WTC11 (cell line): ENCODE measurements around the gene HS2ST1. TPM values are rescaled to one million over a fixed set of nuclear protein-coding genes. Genes with fewer than 3 reads are reported as not detected.

ENCODE experiments used
- ATAC-seq: fragments of 200-7000 bp; cut with Tn5 transposase; 2 replicates; pipeline ENCODE4 v1.10.0; 2021; ENCODE audit warnings: mild to moderate bottlenecking, moderate library complexity
- CTCF ChIA-PET: fragments of 300-600 bp; sonication (Branson Sonifier 250); formaldehyde crosslinking; loops from one replicate; lab custom pipeline; 2021; ENCODE audit warnings: antibody characterized with exemption; lab: Charles Lee
- POLR2A ChIA-PET: fragments of 350-600 bp; sonication (Branson Sonifier 250); formaldehyde crosslinking; loops from one replicate; lab custom pipeline; 2021; ENCODE audit warnings: antibody characterized with exemption; lab: Charles Lee
- DNase-seq: peaks from one replicate; pipeline ENCODE4 v3.0.0; 2021; ENCODE audit warnings: low spot score
- H3K27ac Mint-ChIP-seq: 2 replicates; pipeline ENCODE4 v1.8.0; 2021; ENCODE audit warnings: mixed read lengths
- H3K27me3 Mint-ChIP-seq: 2 replicates; pipeline ENCODE4 v1.8.0; 2021; ENCODE audit warnings: low read depth, mild to moderate bottlenecking, moderate library complexity, mixed read lengths
- H3K36me3 Mint-ChIP-seq: 2 replicates; pipeline ENCODE4 v1.8.0; 2021; ENCODE audit warnings: mixed read lengths
- H3K4me1 Mint-ChIP-seq: 2 replicates; pipeline ENCODE4 v1.8.0; 2022; ENCODE audit warnings: mixed read lengths
- H3K4me3 Mint-ChIP-seq: 2 replicates; pipeline ENCODE4 v1.8.0; 2021; ENCODE audit warnings: mild to moderate bottlenecking, moderate library complexity, mixed read lengths
- H3K9me3 Mint-ChIP-seq: 2 replicates; pipeline ENCODE4 v1.8.0; 2021; ENCODE audit warnings: mixed read lengths
- CBFB ChIP-seq: sonication (generic); formaldehyde crosslinking; IDR thresholded peaks from 2 replicates; pipeline ENCODE4 v1.8.1; 2022; ENCODE audit warnings: mild to moderate bottlenecking, low read depth, missing genetic modification reagents
- ESRRA ChIP-seq: sonication (generic); formaldehyde crosslinking; IDR thresholded peaks from 2 replicates; pipeline ENCODE4 v1.8.1; 2022; ENCODE audit warnings: mild to moderate bottlenecking, missing genetic modification reagents, borderline replicate concordance
- IRF2 ChIP-seq: sonication (generic); formaldehyde crosslinking; IDR thresholded peaks from 2 replicates; pipeline ENCODE4 v1.8.0; 2022; ENCODE audit warnings: low read depth, missing genetic modification reagents, borderline replicate concordance
- NFE2L1 ChIP-seq: sonication (generic); formaldehyde crosslinking; IDR thresholded peaks from 2 replicates; pipeline ENCODE4 v1.8.1; 2023; ENCODE audit warnings: missing genetic modification reagents
- SMAD3 ChIP-seq: sonication (generic); formaldehyde crosslinking; IDR thresholded peaks from 2 replicates; pipeline ENCODE4 v1.8.0; 2022; ENCODE audit warnings: missing genetic modification reagents, mild to moderate bottlenecking, borderline replicate concordance
- TP53 ChIP-seq: sonication (generic); formaldehyde crosslinking; IDR thresholded peaks from 2 replicates; pipeline ENCODE4 v1.8.1; 2023; ENCODE audit warnings: mild to moderate bottlenecking, missing genetic modification reagents
- ZNF416 ChIP-seq: fragments of 250-450 bp; sonication (Bioruptor Pico); IDR thresholded peaks from 2 replicates; pipeline ENCODE4 v1.9.0; 2021; ENCODE audit warnings: mild to moderate bottlenecking, inconsistent platforms
- ZNF423 ChIP-seq: fragments of 250-450 bp; sonication (Bioruptor Pico); IDR thresholded peaks from 2 replicates; pipeline ENCODE4 v2.1.2; 2022; ENCODE audit warnings: mild to moderate bottlenecking, moderate library complexity
- total RNA-seq: library from RNA; stranded (reverse); gene quantifications from 3 replicates; pipeline ENCODE4 v1.2.3, GENCODE V29; 2021
- TF ChIP-seq, protein P1 (sequence below): fragments of 250-450 bp; sonication (Bioruptor Pico); IDR thresholded peaks from 2 replicates; pipeline ENCODE4 v1.9.0; 2021; ENCODE audit warnings: mild to moderate bottlenecking
- TF ChIP-seq, protein P2 (sequence below): sonication (generic); formaldehyde crosslinking; IDR thresholded peaks from 2 replicates; pipeline ENCODE4 v1.8.0; 2022; ENCODE audit warnings: mild to moderate bottlenecking, missing genetic modification reagents
- TF ChIP-seq, protein P3 (sequence below): sonication (generic); formaldehyde crosslinking; IDR thresholded peaks from 2 replicates; pipeline ENCODE4 v1.8.1; 2023; ENCODE audit warnings: mild to moderate bottlenecking, missing genetic modification reagents, moderate library complexity
- TF ChIP-seq, protein P4 (sequence below): sonication (generic); formaldehyde crosslinking; IDR thresholded peaks from 2 replicates; pipeline ENCODE4 v1.8.1; 2022; ENCODE audit warnings: low read depth, missing genetic modification reagents, borderline replicate concordance
- TF ChIP-seq, protein P5 (sequence below): sonication (generic); formaldehyde crosslinking; IDR thresholded peaks from 2 replicates; pipeline ENCODE4 v1.8.1; 2022; ENCODE audit warnings: mild to moderate bottlenecking, moderate library complexity, missing genetic modification reagents
- TF ChIP-seq, protein P6 (sequence below): sonication (generic); formaldehyde crosslinking; IDR thresholded peaks from 2 replicates; pipeline ENCODE4 v1.8.0; 2023; ENCODE audit warnings: missing genetic modification reagents
- TF ChIP-seq, protein P7 (sequence below): fragments of 250-450 bp; sonication (Bioruptor Pico); IDR thresholded peaks from 2 replicates; pipeline ENCODE4 v1.8.0; 2021; ENCODE audit warnings: mild to moderate bottlenecking
- TF ChIP-seq, protein P8 (sequence below): sonication (generic); formaldehyde crosslinking; IDR thresholded peaks from 2 replicates; pipeline ENCODE4 v1.8.0; 2023; ENCODE audit warnings: mild to moderate bottlenecking, missing genetic modification reagents
- TF ChIP-seq, protein P9 (sequence below): sonication (generic); formaldehyde crosslinking; IDR thresholded peaks from 2 replicates; pipeline ENCODE4 v1.8.1; 2023; ENCODE audit warnings: mild to moderate bottlenecking, missing genetic modification reagents, borderline replicate concordance

The HS2ST1 gene
- total RNA-seq, 1 experiment from 2014 or later = 24.7 TPM

DNA sequence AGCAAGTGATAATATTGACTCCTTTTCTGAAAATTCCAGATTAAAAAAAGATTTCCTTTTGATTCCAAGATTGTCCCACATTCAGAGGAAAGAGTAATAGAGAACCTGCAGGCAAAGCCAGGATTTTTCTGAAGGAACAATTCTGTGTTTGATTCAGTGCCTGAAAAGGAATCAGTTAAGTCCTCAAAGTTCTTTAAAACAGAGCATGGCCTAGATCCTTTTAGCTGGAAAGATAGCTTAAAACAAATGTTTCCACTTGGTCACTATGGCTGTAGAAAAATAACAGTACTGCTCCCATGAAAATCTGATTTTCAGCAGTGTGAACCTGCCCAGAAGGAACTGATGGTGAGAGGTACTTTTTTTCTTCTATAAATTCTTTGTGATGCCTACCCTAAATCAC is 41.8 kb downstream of the HS2ST1 start:
- Mint-ChIP-seq H3K27ac (0 out of 2 replicates have a peak overlapping the region, but pooled peaks have one; percentile 5), H3K36me3 (peaks cover 8% of the 10 kb centered on the region), H3K4me3 (no peak overlapping the region), H3K9me3 (peaks cover 8% of the 10 kb centered on the region), H3K27me3 (no peaks in the 10 kb centered on the region), H3K4me1 (peaks cover 37% of the 10 kb centered on the region)
- no peak for TF ChIP-seq NFE2L1 (CRISPR knock-in tag)
- TF ChIP-seq, protein P1, sequence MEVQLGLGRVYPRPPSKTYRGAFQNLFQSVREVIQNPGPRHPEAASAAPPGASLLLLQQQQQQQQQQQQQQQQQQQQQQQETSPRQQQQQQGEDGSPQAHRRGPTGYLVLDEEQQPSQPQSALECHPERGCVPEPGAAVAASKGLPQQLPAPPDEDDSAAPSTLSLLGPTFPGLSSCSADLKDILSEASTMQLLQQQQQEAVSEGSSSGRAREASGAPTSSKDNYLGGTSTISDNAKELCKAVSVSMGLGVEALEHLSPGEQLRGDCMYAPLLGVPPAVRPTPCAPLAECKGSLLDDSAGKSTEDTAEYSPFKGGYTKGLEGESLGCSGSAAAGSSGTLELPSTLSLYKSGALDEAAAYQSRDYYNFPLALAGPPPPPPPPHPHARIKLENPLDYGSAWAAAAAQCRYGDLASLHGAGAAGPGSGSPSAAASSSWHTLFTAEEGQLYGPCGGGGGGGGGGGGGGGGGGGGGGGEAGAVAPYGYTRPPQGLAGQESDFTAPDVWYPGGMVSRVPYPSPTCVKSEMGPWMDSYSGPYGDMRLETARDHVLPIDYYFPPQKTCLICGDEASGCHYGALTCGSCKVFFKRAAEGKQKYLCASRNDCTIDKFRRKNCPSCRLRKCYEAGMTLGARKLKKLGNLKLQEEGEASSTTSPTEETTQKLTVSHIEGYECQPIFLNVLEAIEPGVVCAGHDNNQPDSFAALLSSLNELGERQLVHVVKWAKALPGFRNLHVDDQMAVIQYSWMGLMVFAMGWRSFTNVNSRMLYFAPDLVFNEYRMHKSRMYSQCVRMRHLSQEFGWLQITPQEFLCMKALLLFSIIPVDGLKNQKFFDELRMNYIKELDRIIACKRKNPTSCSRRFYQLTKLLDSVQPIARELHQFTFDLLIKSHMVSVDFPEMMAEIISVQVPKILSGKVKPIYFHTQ = no peak
- no peak for TF ChIP-seq ESRRA (CRISPR knock-in tag)
- TF ChIP-seq, protein P2, sequence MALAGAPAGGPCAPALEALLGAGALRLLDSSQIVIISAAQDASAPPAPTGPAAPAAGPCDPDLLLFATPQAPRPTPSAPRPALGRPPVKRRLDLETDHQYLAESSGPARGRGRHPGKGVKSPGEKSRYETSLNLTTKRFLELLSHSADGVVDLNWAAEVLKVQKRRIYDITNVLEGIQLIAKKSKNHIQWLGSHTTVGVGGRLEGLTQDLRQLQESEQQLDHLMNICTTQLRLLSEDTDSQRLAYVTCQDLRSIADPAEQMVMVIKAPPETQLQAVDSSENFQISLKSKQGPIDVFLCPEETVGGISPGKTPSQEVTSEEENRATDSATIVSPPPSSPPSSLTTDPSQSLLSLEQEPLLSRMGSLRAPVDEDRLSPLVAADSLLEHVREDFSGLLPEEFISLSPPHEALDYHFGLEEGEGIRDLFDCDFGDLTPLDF (CRISPR knock-in tag) = no peak
- no peak for TF ChIP-seq ZNF423 (CRISPR knock-in tag)
- no peak for TF ChIP-seq ZNF416 (CRISPR knock-in tag)
- no peak for TF ChIP-seq TP53 (CRISPR knock-in tag)
- TF ChIP-seq, protein P3, sequence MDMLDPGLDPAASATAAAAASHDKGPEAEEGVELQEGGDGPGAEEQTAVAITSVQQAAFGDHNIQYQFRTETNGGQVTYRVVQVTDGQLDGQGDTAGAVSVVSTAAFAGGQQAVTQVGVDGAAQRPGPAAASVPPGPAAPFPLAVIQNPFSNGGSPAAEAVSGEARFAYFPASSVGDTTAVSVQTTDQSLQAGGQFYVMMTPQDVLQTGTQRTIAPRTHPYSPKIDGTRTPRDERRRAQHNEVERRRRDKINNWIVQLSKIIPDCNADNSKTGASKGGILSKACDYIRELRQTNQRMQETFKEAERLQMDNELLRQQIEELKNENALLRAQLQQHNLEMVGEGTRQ (CRISPR knock-in tag) = no peak
- TF ChIP-seq, protein P4, sequence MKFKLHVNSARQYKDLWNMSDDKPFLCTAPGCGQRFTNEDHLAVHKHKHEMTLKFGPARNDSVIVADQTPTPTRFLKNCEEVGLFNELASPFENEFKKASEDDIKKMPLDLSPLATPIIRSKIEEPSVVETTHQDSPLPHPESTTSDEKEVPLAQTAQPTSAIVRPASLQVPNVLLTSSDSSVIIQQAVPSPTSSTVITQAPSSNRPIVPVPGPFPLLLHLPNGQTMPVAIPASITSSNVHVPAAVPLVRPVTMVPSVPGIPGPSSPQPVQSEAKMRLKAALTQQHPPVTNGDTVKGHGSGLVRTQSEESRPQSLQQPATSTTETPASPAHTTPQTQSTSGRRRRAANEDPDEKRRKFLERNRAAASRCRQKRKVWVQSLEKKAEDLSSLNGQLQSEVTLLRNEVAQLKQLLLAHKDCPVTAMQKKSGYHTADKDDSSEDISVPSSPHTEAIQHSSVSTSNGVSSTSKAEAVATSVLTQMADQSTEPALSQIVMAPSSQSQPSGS = no peak
- no peak for TF ChIP-seq CBFB (CRISPR knock-in tag)
- TF ChIP-seq, protein P5, sequence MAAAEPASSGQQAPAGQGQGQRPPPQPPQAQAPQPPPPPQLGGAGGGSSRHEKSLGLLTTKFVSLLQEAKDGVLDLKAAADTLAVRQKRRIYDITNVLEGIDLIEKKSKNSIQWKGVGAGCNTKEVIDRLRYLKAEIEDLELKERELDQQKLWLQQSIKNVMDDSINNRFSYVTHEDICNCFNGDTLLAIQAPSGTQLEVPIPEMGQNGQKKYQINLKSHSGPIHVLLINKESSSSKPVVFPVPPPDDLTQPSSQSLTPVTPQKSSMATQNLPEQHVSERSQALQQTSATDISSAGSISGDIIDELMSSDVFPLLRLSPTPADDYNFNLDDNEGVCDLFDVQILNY = no peak
- TF ChIP-seq, protein P6, sequence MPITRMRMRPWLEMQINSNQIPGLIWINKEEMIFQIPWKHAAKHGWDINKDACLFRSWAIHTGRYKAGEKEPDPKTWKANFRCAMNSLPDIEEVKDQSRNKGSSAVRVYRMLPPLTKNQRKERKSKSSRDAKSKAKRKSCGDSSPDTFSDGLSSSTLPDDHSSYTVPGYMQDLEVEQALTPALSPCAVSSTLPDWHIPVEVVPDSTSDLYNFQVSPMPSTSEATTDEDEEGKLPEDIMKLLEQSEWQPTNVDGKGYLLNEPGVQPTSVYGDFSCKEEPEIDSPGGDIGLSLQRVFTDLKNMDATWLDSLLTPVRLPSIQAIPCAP (CRISPR knock-in tag) = no peak
- TF ChIP-seq IRF2 (CRISPR knock-in tag) = no peak
- TF ChIP-seq SMAD3 (CRISPR knock-in tag) = no peak
- TF ChIP-seq, protein P7, sequence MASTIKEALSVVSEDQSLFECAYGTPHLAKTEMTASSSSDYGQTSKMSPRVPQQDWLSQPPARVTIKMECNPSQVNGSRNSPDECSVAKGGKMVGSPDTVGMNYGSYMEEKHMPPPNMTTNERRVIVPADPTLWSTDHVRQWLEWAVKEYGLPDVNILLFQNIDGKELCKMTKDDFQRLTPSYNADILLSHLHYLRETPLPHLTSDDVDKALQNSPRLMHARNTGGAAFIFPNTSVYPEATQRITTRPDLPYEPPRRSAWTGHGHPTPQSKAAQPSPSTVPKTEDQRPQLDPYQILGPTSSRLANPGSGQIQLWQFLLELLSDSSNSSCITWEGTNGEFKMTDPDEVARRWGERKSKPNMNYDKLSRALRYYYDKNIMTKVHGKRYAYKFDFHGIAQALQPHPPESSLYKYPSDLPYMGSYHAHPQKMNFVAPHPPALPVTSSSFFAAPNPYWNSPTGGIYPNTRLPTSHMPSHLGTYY (CRISPR knock-in tag) = no peak
- no peak for DNase-seq
- ATAC-seq = no peak
- CTCF ChIA-PET = interaction anchor here (1.3 kb wide), 1 partner anchor 9 kb away, joined by 5 read pairs; no protein-coding TSS in a partner anchor
- POLR2A ChIA-PET = no interaction called here

DNA sequence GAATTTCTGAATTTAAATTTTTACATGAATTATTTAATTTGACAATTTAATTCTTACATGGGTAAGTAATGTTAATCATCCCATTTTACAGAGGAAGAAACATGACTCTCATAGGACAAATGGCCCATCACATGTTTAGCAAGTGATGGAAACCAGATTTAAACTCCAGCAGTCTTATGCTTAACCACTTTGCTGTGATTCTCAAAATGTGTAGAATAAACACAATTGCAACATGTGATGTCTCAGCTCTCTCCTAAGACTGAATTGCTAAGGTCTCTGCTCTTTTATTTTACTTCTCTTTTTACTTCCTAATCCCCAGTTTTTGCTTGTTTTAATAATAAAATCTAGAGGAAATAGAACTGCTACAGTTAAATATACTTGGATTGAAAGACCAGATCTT is 42.8 kb downstream of the HS2ST1 start:
- POLR2A ChIA-PET = no interaction called here
- Mint-ChIP-seq H3K4me3 (no peak overlapping the region), H3K27ac (no peak overlapping the region), H3K36me3 (peaks cover 8% of the 10 kb centered on the region), H3K4me1 (peaks cover 30% of the 10 kb centered on the region), H3K9me3 (peaks cover 8% of the 10 kb centered on the region), H3K27me3 (no peaks in the 10 kb centered on the region)
- CTCF ChIA-PET = interaction anchor here (0.8 kb wide), 1 partner anchor 124 kb away, joined by 3 read pairs; no protein-coding TSS in a partner anchor
- ATAC-seq (no peak), DNase-seq (no peak)
- TF ChIP-seq, protein P7 (CRISPR knock-in tag) = no peak
- TF ChIP-seq, protein P8, sequence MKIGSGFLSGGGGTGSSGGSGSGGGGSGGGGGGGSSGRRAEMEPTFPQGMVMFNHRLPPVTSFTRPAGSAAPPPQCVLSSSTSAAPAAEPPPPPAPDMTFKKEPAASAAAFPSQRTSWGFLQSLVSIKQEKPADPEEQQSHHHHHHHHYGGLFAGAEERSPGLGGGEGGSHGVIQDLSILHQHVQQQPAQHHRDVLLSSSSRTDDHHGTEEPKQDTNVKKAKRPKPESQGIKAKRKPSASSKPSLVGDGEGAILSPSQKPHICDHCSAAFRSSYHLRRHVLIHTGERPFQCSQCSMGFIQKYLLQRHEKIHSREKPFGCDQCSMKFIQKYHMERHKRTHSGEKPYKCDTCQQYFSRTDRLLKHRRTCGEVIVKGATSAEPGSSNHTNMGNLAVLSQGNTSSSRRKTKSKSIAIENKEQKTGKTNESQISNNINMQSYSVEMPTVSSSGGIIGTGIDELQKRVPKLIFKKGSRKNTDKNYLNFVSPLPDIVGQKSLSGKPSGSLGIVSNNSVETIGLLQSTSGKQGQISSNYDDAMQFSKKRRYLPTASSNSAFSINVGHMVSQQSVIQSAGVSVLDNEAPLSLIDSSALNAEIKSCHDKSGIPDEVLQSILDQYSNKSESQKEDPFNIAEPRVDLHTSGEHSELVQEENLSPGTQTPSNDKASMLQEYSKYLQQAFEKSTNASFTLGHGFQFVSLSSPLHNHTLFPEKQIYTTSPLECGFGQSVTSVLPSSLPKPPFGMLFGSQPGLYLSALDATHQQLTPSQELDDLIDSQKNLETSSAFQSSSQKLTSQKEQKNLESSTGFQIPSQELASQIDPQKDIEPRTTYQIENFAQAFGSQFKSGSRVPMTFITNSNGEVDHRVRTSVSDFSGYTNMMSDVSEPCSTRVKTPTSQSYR (CRISPR knock-in tag) = no peak
- TF ChIP-seq, protein P9, sequence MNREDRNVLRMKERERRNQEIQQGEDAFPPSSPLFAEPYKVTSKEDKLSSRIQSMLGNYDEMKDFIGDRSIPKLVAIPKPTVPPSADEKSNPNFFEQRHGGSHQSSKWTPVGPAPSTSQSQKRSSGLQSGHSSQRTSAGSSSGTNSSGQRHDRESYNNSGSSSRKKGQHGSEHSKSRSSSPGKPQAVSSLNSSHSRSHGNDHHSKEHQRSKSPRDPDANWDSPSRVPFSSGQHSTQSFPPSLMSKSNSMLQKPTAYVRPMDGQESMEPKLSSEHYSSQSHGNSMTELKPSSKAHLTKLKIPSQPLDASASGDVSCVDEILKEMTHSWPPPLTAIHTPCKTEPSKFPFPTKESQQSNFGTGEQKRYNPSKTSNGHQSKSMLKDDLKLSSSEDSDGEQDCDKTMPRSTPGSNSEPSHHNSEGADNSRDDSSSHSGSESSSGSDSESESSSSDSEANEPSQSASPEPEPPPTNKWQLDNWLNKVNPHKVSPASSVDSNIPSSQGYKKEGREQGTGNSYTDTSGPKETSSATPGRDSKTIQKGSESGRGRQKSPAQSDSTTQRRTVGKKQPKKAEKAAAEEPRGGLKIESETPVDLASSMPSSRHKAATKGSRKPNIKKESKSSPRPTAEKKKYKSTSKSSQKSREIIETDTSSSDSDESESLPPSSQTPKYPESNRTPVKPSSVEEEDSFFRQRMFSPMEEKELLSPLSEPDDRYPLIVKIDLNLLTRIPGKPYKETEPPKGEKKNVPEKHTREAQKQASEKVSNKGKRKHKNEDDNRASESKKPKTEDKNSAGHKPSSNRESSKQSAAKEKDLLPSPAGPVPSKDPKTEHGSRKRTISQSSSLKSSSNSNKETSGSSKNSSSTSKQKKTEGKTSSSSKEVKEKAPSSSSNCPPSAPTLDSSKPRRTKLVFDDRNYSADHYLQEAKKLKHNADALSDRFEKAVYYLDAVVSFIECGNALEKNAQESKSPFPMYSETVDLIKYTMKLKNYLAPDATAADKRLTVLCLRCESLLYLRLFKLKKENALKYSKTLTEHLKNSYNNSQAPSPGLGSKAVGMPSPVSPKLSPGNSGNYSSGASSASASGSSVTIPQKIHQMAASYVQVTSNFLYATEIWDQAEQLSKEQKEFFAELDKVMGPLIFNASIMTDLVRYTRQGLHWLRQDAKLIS (CRISPR knock-in tag) = no peak
